ENCODE results near the gene NHSL2.

NHSL2 gene

GRCh38 chrX:72126539-72127140 lies 216.0 kb downstream of the NHSL2 start:
- peak; percentile 54 to 91 (median 69) for DNase-seq (ENCODE audit: low read depth in 2 of 3, low spot score in 2 of 3)

- DNase-seq (ENCODE audit: low read depth in 2 of 3, low spot score in 2 of 3) = no peak
Observed at GRCh38 chrX:72127332-72127731, 216.7 kb downstream of the NHSL2 start.

GRCh38 chrX:72128183-72128834 lies 217.7 kb downstream of the NHSL2 start:
- DNase-seq (ENCODE audit: low read depth in 2 of 3, low spot score in 2 of 3) = no peak

- DNase-seq (ENCODE audit: low read depth in 2 of 3, low spot score in 2 of 3) = no peak
Observed at GRCh38 chrX:72128881-72129280, 218.2 kb downstream of the NHSL2 start.

GRCh38 chrX:72129661-72130060 lies 219.0 kb downstream of the NHSL2 start:
- no peak for DNase-seq (ENCODE audit: low read depth in 2 of 3, low spot score in 2 of 3)

GRCh38 chrX:72130156-72130761 lies 219.6 kb downstream of the NHSL2 start:
- DNase-seq (ENCODE audit: low read depth in 2 of 3, low spot score in 2 of 3) = no peak

- DNase-seq (ENCODE audit: low read depth in 2 of 3, low spot score in 2 of 3) = no peak
Observed at GRCh38 chrX:72130762-72131250, 220.2 kb downstream of the NHSL2 start.

GRCh38 chrX:72131317-72132294 lies 221.0 kb downstream of the NHSL2 start, which contains the start of gene RTL5:
Gene RTL5, minus strand, starts transcription at chrX:72131915.
- DNase-seq (ENCODE audit: low read depth in 2 of 3, low spot score in 2 of 3) = peak in 2 of 3 experiments; percentile 6 to 25

- no peak for DNase-seq (ENCODE audit: low read depth in 2 of 3, low spot score in 2 of 3)
Observed at GRCh38 chrX:72132456-72132855, 221.8 kb downstream of the NHSL2 start.

- DNase-seq (ENCODE audit: low read depth in 2 of 3, low spot score in 2 of 3) = no peak
Observed at GRCh38 chrX:72133851-72134546, 223.4 kb downstream of the NHSL2 start.

- no peak for DNase-seq (ENCODE audit: low read depth in 2 of 3, low spot score in 2 of 3)
Observed at GRCh38 chrX:72137846-72138495, 227.3 kb downstream of the NHSL2 start.

- no peak for DNase-seq (ENCODE audit: low read depth in 2 of 3, low spot score in 2 of 3)
Observed at GRCh38 chrX:72139538-72139937, 228.9 kb downstream of the NHSL2 start.

- no peak for DNase-seq (ENCODE audit: low read depth in 2 of 3, low spot score in 2 of 3)
Observed at GRCh38 chrX:72141372-72142004, 230.8 kb downstream of the NHSL2 start.

- no peak for DNase-seq (ENCODE audit: low read depth in 2 of 3, low spot score in 2 of 3)
Observed at GRCh38 chrX:72142094-72142793, 231.6 kb downstream of the NHSL2 start.

- no peak for DNase-seq (ENCODE audit: low read depth in 2 of 3, low spot score in 2 of 3)
Observed at GRCh38 chrX:72142794-72143608, 232.4 kb downstream of the NHSL2 start.

GRCh38 chrX:72143609-72143907 lies 232.9 kb downstream of the NHSL2 start:
- DNase-seq (ENCODE audit: low read depth in 2 of 3, low spot score in 2 of 3) = no peak

GRCh38 chrX:72145181-72145580 lies 234.5 kb downstream of the NHSL2 start:
- no peak for DNase-seq (ENCODE audit: low read depth in 2 of 3, low spot score in 2 of 3)

GRCh38 chrX:72146527-72146926 lies 235.9 kb downstream of the NHSL2 start:
- no peak for DNase-seq (ENCODE audit: low read depth in 2 of 3, low spot score in 2 of 3)

All from activated CD8-positive, alpha-beta memory T cell treated with anti-CD3 and anti-CD28 coated beads for 48 hours (primary cell).